Measurements from ENCODE around the gene TRAF3IP1.

- TF ChIP-seq CTCF (IDR thresholded peaks at IDR 0.05) = no peak
- TF ChIP-seq POLR2A (IDR thresholded peaks at IDR 0.05) = no peak
These were observed 86.6 kb downstream of the TRAF3IP1 start for GRCh38 chr2:238406998-238407285.

Data from body of pancreas (tissue), 4 donors.